Measurements from ENCODE around the gene NUBP1.
A peak's percentile ranks its signal among the peaks of the same experiment; 100 is the strongest.
"Not testable (repeated sequence)": the region's sequence is repeated elsewhere in the genome, so short reads cannot be mapped to it uniquely, and the experiment has no call there.

Gene NUBP1

DNA sequence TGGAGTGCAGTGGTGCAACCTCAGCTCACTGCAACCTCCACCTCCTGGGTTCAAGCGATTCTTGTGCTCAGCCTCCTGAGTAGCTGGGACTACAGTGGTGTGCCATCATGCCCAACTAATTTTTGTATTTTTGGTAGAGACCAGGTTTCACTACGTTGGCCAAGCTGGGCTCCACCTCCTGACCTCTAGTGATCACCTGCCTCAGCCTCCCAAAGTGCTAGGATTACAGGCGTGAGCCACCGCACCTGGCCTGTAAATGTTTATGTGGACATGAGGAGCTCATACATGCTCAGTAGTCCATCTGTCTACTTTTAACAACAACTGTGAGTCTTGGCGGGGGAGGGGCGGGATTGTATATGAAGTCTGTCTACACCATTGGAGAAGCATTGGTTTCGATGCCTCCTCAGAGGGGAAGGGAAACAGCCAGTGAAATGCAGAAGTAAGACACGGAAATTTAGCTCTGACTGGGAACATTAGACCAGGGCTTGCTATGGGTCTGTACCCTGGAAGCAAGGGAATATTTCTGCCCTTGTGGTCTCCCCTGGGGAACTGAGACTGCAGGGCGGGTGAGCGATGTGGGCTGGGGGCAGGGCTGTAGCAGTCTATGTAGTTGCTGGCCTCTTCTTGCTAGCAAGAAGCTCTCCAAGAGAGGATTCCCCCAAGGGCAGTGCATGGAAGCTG lies 9.3 kb downstream of the NUBP1 start:
- no peak for DNase-seq

DNA sequence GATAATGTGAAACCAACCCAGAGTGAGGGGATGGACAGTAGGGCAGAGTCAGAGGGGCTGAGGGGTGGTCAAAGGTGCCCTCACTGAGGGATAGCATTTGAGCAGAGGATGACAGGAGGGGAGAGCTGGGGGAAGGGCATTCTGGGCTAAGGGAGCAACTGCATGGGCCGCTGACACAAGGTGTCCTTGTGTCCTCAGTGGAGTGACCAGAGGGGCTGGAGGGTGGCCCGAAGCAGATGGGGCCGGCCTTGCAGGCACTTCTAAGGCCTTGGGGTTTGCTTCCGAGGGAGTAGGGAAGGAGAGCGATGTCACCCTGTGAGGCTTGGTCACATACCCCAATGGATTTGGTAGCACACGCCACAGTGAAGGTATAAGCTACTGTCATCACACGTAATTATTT lies 10.0 kb downstream of the NUBP1 start:
- DNase-seq: no peak

DNA sequence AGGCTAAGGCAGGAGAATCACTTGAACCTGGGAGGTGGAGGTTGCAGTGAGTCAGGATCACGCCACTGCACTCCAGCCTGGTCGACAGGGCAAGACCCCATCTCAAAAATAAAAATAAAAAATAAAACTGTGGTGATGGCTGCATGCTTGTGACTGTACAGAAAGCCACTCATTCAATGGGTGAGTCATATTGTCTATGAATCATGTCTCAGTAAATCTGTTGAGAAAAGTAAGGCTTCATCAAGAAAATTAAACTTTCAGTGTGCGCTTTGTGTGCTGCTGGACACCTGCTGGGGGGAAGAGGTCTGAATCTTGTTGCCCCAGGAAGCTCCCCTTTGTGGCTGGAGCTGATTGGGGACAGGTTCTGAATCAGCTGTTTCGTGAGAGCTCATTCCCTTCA lies 11.3 kb downstream of the NUBP1 start:
- DNase-seq: no peak

DNA sequence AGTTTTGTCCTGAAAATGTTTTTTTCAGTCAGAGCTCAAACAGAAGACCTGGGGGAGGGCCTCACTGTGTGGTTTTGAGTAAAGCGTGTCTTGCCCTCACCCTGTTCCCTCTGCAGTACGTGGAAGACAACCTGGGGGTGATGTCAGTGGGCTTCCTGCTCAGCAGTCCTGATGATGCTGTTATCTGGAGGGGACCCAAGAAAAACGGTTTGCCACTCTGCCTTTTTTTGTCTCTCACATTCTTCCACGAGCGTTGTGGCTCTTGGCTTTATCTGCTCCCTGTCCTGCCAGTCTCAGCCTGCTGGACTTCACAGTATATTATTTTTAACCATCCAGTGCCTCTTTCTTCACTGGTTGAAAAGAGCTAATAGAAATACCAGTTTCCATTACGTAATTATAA lies 12.9 kb downstream of the NUBP1 start:
- DNase-seq: no peak

DNA sequence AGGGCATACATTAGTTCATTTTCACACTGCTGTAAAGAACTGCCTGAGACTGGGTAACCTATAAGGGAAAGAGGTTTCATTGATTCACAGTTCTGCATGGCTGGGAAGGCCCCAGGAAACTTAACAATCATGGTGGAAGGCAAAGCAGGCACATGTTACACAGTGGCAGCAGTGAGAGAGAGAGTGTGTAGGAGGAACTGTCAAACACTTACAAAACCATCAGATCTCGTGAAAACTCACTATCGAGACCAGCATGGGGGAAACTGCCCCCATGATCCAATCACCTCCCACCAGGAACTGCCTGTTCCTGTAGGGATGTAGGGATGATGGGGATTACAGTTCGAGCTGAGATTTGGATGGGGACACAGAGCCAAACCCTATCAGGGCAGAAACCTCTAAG lies 17.2 kb downstream of the NUBP1 start:
- no peak for DNase-seq

DNA sequence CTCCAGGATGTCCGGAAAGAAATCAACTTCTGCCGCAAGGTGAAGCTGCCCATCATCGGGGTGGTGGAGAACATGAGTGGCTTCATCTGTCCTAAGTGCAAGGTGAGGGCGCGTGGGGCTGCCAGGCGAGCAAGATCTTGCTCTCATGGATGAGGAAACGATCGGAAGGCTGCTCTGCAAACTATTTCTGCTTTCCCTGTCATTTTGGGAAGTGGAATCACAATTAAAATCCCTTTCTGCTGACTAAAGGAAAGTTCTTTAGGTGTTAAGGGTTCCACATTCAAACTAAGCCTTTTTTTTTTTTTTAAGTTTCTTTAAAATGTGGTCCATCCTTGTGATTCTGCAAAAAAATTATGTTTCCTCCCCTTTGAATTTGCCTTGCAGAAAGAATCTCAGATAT lies 17.7 kb downstream of the NUBP1 start:
- no peak for DNase-seq

DNA sequence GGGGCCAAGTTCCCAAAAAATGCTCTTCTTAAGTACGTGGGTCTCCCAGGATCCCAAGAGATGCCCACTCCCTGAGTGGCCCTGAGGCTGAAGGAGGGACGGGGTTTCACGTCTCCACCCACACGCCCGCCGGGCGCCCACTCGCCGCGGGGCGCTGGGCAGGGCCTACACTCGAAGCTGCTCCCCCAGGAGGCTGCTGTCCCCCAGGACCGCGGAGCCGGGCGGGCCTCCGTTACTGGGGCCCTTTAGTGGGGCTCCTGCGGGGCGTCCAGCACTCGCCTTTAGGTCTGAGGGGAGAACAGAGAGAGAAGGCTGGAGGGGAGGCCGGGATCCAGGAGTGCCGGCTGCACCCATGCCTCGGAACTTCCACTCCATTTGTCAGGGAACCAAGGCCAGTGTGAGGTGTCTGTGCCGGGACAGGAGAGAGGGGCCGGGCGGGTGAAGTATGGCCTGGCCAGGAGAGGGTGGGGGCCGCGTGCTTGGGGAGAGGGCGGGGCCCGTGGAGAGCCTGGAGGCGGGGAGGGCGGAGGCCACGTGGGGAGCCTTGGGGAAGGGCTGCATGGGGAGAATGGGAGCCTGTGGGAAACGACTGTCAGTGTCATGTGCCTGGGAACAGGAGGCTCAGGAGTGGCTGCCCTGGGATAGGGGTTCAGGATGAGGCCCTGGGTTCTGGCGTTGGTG lies 18.8 kb downstream of the NUBP1 start:
- no peak for DNase-seq

DNA sequence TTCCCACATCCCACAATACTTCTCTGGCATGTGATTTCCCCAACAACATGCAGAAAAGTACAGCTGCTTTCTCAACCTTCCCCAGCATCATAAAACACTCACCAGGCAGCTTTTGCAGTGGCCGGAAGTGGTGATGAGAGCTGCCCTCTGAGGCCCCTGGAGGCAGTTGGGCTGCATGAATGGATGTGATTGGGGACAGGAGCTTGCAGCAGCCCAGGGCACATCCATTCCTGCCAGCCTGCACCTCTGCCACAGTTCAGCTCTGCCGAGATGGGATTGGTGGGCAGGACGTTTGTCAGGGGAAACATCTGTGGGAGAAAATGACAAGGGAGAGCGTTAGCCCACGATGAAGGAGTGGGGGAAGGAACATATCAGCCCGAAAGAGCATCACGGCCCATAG lies 19.8 kb downstream of the NUBP1 start:
- no peak for DNase-seq

DNA sequence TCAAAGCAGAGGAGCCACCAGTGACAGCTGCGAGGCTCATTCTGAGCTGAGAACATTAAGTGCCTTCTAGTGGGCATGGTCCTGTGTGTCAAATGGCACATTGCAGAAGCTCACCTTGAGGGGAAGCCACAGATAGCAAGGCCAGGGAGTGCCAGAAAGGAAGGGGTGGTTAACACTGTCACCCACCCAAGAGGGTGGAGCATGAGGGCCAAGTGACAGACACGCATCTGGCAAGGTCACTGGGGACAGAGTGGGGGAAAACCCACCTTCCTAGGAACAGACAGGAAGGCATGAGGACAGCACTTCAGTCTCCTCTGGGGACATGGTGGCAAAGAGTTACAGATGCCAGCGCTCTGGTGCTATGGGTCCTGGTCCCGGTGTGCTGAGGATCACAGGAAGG lies 22.1 kb downstream of the NUBP1 start:
- DNase-seq: no peak

DNA sequence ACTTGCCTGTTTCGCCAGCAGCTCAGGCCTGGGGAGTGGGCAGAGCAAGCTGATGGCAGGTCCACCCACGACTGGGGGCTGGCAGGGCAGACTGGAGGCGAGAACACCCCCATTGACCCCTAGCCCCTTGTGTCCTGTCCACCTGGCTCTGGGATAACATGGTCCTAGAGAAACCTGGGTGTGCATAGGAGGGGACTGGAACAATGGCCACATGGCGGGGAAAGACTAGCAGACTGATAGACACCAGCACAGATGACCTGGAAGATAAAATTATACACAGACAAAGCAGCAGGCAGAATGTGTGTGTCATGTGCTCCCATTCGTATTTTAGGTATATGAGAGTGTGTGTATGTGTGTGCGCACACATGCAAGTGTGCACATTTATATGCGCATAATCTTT lies 23.5 kb downstream of the NUBP1 start:
- no peak for DNase-seq

DNA sequence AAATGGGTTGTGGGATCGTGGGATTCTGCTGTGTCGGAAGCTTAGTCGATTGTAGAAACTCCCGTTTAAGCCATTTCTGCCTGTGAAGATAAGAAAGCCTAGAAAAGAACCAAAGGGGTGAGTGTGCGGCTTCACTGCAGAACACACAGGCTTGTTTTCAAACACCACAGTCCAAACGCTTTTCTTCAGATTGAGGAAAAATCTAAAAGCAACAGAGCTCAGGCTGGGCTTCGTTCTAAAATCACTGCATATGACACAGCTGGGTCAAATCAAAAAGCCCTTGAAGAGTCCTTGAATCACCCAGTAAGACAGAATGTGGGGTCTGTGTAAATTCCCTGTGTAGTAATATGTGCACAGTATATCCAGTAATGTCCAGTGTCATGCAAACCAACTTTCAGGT lies 25.7 kb downstream of the NUBP1 start:
- no peak for DNase-seq

DNA sequence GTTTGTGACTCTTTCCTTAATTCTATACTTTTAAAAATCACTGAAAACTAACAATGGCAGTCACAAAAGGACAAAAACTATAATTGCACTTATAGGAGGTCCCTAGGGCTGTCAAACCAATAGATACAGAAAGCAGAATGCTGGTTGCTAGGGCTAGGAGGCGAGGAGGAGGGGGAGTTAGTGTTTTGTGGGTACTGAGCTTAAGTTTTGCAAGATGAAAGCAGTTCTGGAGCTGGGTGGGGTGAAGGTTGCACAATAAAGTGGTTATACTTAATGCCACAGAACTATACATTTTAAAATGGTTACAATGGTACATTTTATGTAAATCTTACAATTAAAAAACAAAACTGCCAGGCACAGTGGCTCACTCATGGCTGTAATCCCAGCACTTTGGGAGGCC lies 27.3 kb downstream of the NUBP1 start:
- peak; percentile 5 for DNase-seq

DNA sequence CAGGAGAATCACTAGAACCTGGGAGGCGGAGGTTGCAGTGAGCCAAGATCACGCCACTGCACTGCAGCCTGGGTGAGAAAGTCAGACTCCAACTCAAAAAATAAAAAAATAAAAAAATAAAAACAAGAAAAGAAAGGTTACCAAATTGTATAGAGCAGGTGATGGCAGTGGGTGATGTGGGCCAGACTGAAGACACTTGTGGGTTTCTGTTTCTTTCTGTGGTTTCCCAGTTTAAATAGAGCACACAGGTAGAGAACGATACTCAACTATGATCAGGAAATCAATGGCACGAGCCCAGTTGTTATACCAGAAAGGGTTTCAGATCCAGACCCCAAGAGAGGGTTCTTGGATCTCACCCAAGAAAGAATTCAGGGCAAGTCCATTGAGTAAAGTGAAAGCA lies 32.6 kb downstream of the NUBP1 start:
- DNase-seq: no peak

DNA sequence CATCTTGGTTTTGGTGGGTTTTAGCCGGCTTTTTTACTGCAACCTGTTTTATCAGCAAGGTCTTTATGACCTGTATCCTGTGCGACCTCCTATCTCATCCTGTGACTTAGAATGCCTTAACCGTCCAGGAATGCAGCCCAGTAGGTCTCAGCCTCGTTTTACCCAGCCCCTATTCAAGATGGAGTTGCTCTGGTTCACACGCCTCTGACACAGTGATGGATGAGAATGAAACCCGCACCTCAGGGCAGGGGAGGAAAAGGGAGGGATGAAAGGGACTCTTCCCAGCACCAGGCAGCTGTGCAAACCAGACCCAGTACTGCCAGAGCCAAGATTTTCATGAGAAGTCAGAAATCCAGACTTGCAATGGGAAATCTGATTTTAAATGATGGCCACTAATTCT lies 33.3 kb downstream of the NUBP1 start:
- not testable (repeated sequence) for DNase-seq

DNA sequence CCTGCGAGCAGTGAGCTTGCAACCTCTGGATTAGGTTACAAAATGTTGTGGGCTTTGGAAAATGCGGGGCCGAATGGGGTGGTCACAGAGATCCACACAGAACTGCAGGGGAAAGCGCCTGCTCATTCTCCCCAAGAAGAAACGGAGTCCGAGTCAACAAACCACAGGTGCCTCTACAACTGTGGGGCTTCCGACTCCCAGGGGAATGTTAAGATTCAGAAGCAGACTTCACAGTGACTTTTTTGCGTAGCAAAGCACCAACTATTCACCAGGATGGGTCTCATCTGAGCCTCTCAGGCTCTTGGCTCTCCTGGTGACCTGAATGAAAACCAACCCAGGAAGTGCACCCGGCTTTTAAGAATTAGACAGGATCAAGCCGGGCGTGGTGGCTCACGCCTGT lies 33.7 kb downstream of the NUBP1 start:
- DNase-seq: no peak

DNA sequence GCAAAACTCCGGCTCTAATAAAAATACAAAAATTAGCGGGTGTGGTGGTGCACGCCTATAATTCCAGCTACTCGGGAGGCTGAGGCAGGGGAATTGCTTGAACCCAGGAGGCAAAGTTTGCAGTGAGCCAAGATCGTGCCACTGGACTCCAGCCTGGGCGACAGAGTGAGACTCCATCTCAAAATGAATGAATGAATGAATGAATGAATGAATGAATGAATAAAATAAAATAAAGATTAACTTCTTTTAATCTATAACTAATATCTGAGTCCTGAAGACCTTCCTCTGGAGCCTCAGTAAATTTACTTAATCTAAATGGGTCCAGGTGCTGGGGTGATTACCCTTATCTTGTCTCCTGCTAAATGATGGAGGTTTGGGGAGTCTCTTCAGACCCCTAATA lies 36.3 kb downstream of the NUBP1 start:
- not testable (repeated sequence) for DNase-seq

DNA sequence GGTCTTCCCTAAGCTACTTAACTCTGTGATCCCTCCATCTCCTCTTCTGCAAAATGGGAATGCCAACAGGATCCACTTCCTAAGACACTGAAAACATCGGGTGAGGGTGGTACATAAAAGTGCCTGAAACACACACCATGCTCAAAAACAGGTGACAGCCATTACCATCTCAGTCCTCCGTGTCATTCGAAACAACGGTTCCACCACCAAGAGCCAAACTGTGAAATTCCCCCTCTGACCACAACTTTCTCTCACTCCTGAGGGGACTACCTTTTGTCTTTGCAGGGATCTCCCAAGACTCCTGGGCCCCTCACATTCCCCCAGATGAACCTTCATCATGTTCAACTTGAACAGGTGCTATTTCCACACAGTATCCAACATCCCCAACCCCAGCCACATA lies 37.0 kb downstream of the NUBP1 start:
- no peak for DNase-seq

DNA sequence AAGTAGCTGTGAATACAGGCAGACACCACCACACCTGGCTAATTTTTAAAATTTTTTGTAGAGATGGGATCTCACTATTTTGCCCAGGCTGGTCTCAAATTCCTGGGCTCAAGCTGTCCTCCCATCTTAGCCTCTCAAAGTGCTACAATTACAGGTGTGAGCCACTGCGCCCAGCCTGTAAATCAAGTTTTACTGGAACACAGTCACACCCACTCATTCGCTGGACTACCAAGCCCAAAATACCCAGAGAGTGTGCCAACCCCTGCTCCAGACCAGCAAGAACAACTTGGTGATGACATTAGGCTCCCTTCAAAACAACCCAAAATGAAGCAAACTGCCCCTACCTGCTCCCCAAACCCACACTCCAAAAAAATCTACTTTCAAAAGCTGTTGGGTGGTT lies 39.0 kb downstream of the NUBP1 start:
- DNase-seq: no peak

DNA sequence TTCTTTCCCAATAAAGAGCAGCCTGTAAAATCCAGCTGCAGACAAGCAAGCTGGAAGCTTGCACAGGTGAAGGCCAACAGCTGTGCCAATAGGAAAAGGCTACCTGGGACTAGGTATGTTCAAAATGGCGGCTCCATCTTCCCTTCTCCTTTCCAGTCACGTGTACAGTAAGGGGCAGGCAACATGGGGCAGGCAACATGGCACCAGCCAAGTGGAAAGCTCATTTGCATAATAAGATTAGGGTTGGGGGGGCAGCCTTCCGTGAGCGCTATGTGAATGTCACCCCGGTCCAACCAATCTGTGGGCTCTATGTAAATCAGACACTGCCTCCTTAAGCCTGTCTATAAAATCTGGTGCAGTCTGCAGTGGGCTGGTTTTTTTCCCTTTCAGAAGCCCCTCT lies 43.7 kb downstream of the NUBP1 start:
- DNase-seq: peak; percentile 2

DNA sequence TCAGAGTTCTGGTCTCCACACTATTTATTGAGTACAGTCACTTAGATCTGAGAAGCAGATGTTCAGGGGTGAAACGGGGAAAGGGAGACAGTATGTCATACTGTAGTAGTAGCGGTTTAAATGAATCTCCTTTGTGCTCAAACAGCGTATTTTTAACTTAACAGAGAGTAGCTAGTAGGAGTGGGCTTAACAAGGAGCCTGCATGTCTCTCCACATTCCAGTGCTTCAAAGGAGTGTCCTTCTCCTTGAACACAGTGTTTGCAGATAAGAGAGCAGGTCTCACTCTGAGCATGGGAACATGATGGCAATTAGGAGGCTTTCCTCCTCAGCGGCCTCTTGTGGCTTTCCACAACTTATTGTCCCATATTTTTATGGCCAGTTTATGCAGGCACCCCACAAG lies 45.0 kb downstream of the NUBP1 start:
- DNase-seq: not testable (repeated sequence)

DNA sequence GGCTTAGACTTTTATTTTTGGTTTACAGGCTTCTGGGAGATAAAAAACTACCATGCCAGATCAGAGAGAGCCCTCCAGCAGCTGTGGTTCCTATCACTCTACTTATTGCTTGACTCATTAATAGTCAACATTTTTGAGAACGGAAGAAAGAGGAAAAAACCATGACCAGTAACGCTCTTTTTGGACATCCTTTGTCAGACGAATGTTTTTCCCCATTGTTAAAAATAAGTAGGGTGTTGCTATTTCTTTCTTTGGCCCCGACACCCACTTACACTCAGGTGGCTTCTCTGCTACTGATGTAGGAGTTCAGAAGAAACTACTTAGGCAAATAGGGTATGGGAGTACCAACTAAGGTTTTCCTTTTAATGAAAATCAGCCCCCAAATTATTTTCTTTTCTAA lies 47.4 kb downstream of the NUBP1 start:
- DNase-seq: no peak

DNA sequence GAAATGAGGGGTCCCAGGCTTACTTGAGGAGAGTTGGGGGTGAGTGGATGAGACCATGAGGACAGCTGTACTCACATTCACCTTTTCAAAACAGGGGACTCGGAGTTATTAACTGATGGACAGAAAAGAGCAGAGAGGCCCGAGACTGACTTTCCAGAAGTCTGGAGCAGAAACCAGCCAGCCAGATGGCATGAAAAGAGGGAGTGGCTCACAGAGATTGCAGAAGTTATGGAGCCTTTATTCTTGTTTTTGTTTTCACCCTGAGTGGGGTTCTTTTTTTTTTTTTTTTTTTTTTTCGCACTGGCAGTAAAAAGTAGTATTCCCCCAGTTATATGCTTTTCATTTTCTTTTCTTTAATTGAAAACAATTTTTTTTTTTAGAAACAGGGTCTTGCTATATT lies 56.1 kb downstream of the NUBP1 start:
- DNase-seq: no peak

DNA sequence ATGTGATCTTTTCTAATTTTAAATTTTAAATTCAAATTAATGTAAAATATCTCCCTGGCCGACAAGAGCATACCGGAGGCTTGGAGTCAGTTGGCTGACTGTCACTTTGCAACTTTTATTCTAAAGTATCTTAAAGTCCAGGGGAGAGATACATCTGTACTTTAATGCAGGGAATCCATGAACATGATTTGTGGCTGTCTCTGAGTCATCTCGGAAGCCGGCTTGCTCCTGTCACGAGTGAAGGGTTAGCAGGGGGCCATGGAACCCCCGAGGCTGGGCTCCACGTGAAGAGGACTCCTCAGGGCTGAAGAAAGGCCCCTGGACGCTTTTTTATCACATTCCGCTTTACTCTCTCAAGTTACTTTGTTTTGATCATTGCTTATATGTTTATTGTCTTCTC lies 61.7 kb downstream of the NUBP1 start:
- DNase-seq: no peak

DNA sequence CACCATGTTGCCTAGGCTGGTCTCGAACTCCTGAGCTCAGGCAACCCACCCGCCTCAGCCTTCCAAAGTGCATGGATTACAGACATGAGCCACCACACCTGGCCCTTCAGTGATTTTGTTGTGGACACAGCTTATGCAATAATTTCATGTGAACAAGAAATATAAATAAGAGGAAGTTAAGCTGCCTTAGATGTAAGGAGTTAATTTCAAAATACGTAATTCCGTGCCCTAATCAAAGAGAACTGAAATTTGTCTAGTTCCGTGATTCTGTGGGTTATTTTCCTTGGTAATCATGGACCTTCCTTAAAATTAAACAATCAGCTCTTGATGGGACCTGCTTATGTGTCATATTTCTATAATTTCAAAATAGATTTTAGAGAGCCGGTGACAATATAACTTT lies 63.1 kb downstream of the NUBP1 start:
- no peak for DNase-seq

DNA sequence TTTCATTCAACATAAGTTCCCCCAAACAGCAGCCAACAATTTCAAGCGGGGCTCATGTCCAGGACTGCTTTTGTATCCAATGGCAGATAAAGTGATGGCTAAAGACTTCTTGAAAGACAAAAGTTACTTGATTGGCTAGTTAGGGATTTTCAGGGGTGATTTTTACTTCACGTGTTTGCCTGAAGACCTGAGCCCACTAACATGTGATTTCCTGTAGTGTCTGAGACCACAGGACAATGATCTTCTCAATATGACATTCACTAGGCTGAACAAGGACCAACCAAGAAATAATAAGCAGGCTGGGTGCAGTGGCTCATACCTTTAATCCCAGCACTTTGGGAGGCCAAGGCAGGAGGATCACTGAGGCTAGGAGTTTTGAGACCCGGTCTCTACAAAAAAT lies 64.6 kb downstream of the NUBP1 start:
- no peak for DNase-seq

All from NCI-H1436 (cell line).